Stomach (tissue), 9 donors: Measurements from ENCODE around the gene DGKQ. TPM values are rescaled to one million over a fixed set of nuclear protein-coding genes. Genes with fewer than 3 reads are reported as not detected.
A peak's percentile ranks its signal among the peaks of the same experiment; 100 is the strongest.

Experiments
- DNase-seq, 2 donors: peaks; one replicate each; pipeline versions ENCODE4 v3.0.0 to v3.0.0-alpha.2; 2013 to 2019
- H3K27ac ChIP-seq, 5 donors: fragments of 200-600 bp in 4 of 5; sonication (generic) in 4 of 5; one replicate each; pipeline ENCODE4 v1.5.1; 2013 to 2019; ENCODE audit warnings: mild to moderate bottlenecking in 1 of 5, moderate library complexity in 1 of 5
- H3K27me3 ChIP-seq, 3 donors: fragments of 200-600 bp; sonication (generic); one replicate each; pipeline ENCODE4 v1.5.1; 2017 to 2019; ENCODE audit warnings: mixed run types in 1 of 3
- H3K36me3 ChIP-seq, 4 donors: fragments of 200-600 bp; sonication (generic); 1 replicate in 3 of 4; 2 replicates in 1 of 4; pipeline ENCODE4 v1.5.1; 2016 to 2019
- H3K4me1 ChIP-seq, 4 donors: fragments of 200-600 bp; sonication (generic); one replicate each; pipeline ENCODE4 v1.5.1; 2016 to 2019
- H3K4me3 ChIP-seq, 4 donors: fragments of 200-600 bp; sonication (generic) in 3 of 4; one replicate each; pipeline ENCODE4 v1.5.1; 2016 to 2019; ENCODE audit warnings: mild to moderate bottlenecking in 1 of 4
- H3K9me3 ChIP-seq, 4 donors: fragments of 200-600 bp; sonication (generic); one replicate each; pipeline ENCODE4 v1.5.1; 2016 to 2019
- EP300 ChIP-seq: sonication (generic); formaldehyde crosslinking; IDR thresholded peaks from one replicate; pipeline ENCODE4 v1.6.1; 2017; ENCODE audit warnings: antibody characterized with exemption
- POLR2A ChIP-seq, 4 donors: fragments of 450-650 bp; IDR thresholded peaks; one replicate each; pipeline ENCODE4 v1.6.1; 2016; ENCODE audit warnings: antibody characterized with exemption in 4 of 4, control low read depth in 2 of 4, mild to moderate bottlenecking in 1 of 4, moderate library complexity in 1 of 4
- POLR2AphosphoS5 ChIP-seq, 3 donors: sonication (generic); formaldehyde crosslinking; IDR thresholded peaks; one replicate each; pipeline ENCODE4 v1.6.1; 2016; ENCODE audit warnings: antibody characterized with exemption in 3 of 3
- WGBS, 5 donors: extraction: QIAGEN DNeasy Blood & Tissue Kit in 3 of 5; methylation state at CpG; one replicate each; pipeline versions ENCODE4 v1.1.5 to v1.1.7; 2013 to 2018; 5-methylcytosine and 5-hydroxymethylcytosine counted together
- intact Hi-C: fragments of 100-400 bp; cut with DNase I; formaldehyde crosslinking; loops from one replicate; pipeline ENCODE4 v1.15.1; 2023; ENCODE audit warnings: low total_unique reads
- polyA plus RNA-seq, 3 donors: library from polyadenylated mRNA; stranded (reverse); fragments of 200-250 nt; gene quantifications; one replicate each; pipeline ENCODE4 v1.2.3, GENCODE V29; 2013
- total RNA-seq, 5 donors: library from RNA; depleted of rRNA; stranded (reverse); fragments of >200 nt; gene quantifications; one replicate each; pipeline versions ENCODE4 v1.1.0 to v1.2.3, GENCODE V29; 2014 to 2016
- TF ChIP-seq, protein P1 (sequence below), 7 experiments: fragments of 450-650 bp in 4 of 7; fragments of 200-600 bp in 3 of 7; sonication (generic) in 3 of 7; IDR thresholded peaks; one replicate each; pipeline ENCODE4 v1.5.1; 2016 to 2019; ENCODE audit warnings: antibody characterized with exemption in 7 of 7, control low read depth in 2 of 7, mild to moderate bottlenecking in 1 of 7
- donor health status: healthy with polysubstance abuse.
- donor health status: Bipolar disorder and iron deficiency.
- donor health status: healthy.

The DGKQ gene
- total and polyA plus RNA-seq, 8 donors: 3.8 to 176 (median 7.3) TPM

DNA sequence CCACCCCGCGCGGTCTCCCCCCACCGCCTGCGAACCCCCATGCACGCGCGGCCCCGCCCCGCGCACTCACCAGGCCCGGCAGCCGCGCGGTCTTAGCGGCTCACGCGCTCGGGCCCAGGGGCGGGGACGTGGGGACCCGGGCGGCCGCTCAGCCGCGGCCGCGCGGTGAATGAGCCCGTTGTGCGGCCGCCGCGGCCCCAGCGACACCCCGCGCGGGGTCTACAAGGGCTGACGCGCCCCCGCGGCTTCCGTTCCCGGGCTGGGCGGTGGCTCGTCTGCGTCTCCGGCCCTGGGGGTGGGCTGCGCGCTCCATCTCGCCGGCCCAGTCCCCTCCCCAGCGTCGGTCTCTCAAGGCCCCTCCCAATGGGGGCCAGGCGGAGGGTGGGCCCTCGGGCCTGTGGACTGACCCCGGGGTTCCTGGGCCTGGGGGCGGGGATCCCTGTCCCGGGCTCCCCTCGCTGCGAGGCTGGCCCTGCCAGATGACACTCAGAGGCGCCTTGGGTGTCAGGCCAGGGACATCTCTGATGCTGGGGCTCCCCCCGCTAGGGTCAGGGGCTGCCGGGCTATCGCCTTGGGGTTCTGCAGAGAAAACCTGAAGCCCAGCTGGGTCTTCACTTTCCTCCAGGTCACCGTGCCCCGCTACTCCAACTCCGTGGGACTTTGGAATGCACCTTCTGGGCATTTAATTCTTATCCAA lies 24.2 kb upstream of the DGKQ start:
- Histone ChIP-seq H3K9me3 (no peaks in the 10 kb centered on the region), H3K27ac (peak overlapping the region in 1 of 5 donors; percentile 22), H3K36me3 (no peaks in the 10 kb centered on the region), H3K27me3 (peaks cover 8 to 72% (median 55%) of the 10 kb centered on the region in 3 donors), H3K4me3 (peak overlapping the region; percentile 29 to 51 (median 35)), H3K4me1 (peaks cover 28 to 52% (median 48%) of the 10 kb centered on the region in 4 donors)
- intact Hi-C loops: no loop called here
- no peak for TF ChIP-seq EP300
- TF ChIP-seq, protein P1, sequence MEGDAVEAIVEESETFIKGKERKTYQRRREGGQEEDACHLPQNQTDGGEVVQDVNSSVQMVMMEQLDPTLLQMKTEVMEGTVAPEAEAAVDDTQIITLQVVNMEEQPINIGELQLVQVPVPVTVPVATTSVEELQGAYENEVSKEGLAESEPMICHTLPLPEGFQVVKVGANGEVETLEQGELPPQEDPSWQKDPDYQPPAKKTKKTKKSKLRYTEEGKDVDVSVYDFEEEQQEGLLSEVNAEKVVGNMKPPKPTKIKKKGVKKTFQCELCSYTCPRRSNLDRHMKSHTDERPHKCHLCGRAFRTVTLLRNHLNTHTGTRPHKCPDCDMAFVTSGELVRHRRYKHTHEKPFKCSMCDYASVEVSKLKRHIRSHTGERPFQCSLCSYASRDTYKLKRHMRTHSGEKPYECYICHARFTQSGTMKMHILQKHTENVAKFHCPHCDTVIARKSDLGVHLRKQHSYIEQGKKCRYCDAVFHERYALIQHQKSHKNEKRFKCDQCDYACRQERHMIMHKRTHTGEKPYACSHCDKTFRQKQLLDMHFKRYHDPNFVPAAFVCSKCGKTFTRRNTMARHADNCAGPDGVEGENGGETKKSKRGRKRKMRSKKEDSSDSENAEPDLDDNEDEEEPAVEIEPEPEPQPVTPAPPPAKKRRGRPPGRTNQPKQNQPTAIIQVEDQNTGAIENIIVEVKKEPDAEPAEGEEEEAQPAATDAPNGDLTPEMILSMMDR (IDR thresholded peaks at IDR 0.05): no peak
- TF ChIP-seq POLR2A (IDR thresholded peaks at IDR 0.05): no peak
- no peak for TF ChIP-seq POLR2AphosphoS5 (IDR thresholded peaks at IDR 0.05)
- 2 to 4% (median 3%) methylated on average over 31 to 68 of the region's 68 CpGs for WGBS, 5 donors
- DNase-seq: peak in 1 of 2 donors; percentile 81

DNA sequence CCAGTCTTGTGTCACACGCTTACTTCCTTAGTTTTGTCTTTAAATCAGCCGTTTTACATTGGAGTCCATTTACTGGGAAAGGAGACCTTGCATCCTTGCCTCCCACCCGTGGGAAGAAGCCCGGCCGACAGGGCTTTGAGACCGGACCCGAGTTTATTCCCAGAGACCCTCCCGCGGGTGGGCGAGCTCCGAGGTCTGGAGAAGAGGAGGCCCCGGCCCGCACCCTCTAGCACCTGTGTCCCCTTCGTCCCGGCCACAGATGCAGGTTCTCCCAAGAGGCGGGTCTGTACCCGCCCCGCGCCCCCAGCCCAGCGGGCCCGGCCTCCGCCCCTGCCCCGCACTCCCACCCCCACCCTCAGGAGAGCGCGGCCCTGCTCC lies 23.6 kb upstream of the DGKQ start:
- intact Hi-C loops: no loop called here
- TF ChIP-seq, protein P1 (IDR thresholded peaks at IDR 0.05): no peak
- no peak for TF ChIP-seq EP300
- H3K4me3 ChIP-seq: peak overlapping the region; percentile 29 to 51 (median 35)
- no peak for DNase-seq
- peaks cover 27 to 52% (median 48%) of the 10 kb centered on the region in 4 donors for H3K4me1 ChIP-seq
- H3K36me3 ChIP-seq: peaks cover 0 to under 1% (median 0%) of the 10 kb centered on the region in 4 donors
- H3K9me3 ChIP-seq: no peaks in the 10 kb centered on the region
- peaks cover 3 to 66% (median 49%) of the 10 kb centered on the region in 3 donors for H3K27me3 ChIP-seq
- 11 to 17% (median 11%) methylated on average over 15 to 25 of the region's 25 CpGs for WGBS, 5 donors
- H3K27ac ChIP-seq: peak overlapping the region in 1 of 5 donors; percentile 22

DNA sequence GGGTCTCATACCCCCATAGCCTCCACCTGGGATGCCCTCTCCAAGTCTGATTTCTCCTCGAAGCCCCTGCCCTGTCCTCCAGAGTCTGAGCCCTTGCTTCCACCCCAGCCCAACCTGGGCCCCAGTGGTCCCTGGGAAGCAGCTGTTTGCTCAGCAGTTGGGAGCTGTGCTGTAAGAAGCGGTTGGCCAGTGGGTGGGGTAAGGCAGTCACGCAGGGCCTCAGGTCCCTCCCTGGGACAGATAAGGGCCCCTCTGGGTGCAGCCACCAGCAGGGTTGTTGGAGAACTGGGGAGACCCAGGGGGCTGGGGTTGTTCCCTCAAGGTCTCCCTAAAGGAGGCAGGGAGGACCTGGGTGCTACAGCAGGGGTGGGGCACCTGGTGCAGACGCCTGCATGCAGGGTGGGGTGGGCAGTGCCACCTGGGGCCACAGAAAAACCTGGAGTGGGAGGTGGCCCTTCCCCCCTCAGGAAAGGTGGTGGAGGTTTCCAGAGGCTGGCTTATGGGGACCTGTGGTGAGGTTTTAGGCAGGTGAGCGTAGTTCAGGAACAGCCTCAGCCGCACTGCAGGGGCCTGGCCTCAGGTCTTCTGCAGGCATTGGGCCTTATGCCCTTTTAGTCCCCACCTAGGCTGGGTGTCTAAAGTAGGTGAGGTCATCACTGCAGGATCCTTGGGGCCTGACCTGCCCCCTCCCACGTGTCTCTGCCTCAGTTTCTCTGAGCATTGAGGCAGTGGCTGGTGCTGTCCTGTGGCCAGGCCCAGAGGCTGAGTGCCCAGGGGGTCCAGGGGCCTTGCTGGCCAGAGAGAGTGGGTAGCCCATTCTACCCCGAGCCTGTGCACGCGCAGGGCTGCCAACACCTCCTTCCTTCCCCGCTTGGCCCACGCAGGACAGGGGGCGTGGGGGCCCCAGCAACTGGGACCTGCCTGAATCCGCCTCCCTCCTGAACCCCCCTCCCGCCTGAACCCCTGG lies 22.9 kb upstream of the DGKQ start:
- intact Hi-C loops: no loop called here

More for the DNA sequence above, 22.9 kb upstream of the DGKQ start:
- H3K4me3 ChIP-seq: no peak overlapping the region
- H3K4me1 ChIP-seq: peaks cover 30 to 54% (median 50%) of the 10 kb centered on the region in 4 donors
- 53 to 68% (median 57%) methylated on average over 12 to 15 of the region's 15 CpGs for WGBS, 5 donors
- DNase-seq: peak in 1 of 2 donors; percentile 82
- TF ChIP-seq EP300: no peak
- no peak for TF ChIP-seq POLR2A (IDR thresholded peaks at IDR 0.05)
- no peak for TF ChIP-seq POLR2AphosphoS5 (IDR thresholded peaks at IDR 0.05)
- TF ChIP-seq, protein P1 (IDR thresholded peaks at IDR 0.05): no peak
- H3K9me3 ChIP-seq: no peaks in the 10 kb centered on the region
- H3K36me3 ChIP-seq: peaks cover 0 to 7% (median under 1%) of the 10 kb centered on the region in 4 donors
- peak overlapping the region in 1 of 5 donors; percentile 22 for H3K27ac ChIP-seq
- H3K27me3 ChIP-seq: peaks cover 0 to 60% (median 43%) of the 10 kb centered on the region in 3 donors
